ENCODE results near the gene TMEM214. TPM values are rescaled to one million over a fixed set of nuclear protein-coding genes. Genes with fewer than 3 reads are reported as not detected.

TMEM214 gene
- total RNA-seq, 1 donor from 2014 or later = 93.5 TPM

- Histone ChIP-seq H3K27ac (ENCODE audit: low read depth, low read length) (no peak overlapping the region), H3K4me2 (ENCODE audit: low read length) (no peak overlapping the region), H3K4me1 (ENCODE audit: insufficient read depth, low read length) (peaks cover 11% of the 10 kb centered on the region), H3K79me2 (ENCODE audit: insufficient read depth, low read length) (peaks cover 27% of the 10 kb centered on the region), H3K36me3 (ENCODE audit: insufficient read depth, low read length) (no peaks in the 10 kb centered on the region), H3K9ac (ENCODE audit: low read length) (no peak overlapping the region), H3K4me3 (ENCODE audit: insufficient read depth, low read depth, low read length) (no peak overlapping the region), H2AFZ (ENCODE audit: low read depth, low read length) (no peak overlapping the region), H3K9me3 (ENCODE audit: insufficient read depth, low read depth, low read length) (no peaks in the 10 kb centered on the region), H3K27me3 (ENCODE audit: insufficient read depth, low read length) (no peaks in the 10 kb centered on the region), H4K20me1 (ENCODE audit: insufficient read depth, low read length) (peaks cover 75% of the 10 kb centered on the region)
- no peak for TF ChIP-seq CTCF (IDR thresholded peaks at IDR 0.05; ENCODE audit: insufficient read depth, low read depth, low read length)
- TF ChIP-seq EZH2 (IDR thresholded peaks at IDR 0.05; ENCODE audit: insufficient read depth, low read length) = no peak
- no peak overlapping the region for H3K4me3 Mint-ChIP-seq (ENCODE audit: unreplicated experiment)
- no peak for FAIRE-seq
- H3K27ac Mint-ChIP-seq (ENCODE audit: unreplicated experiment) = no peak overlapping the region
- peaks cover 30% of the 10 kb centered on the region for H3K4me1 Mint-ChIP-seq (ENCODE audit: low read depth, unreplicated experiment)
- no peaks in the 10 kb centered on the region for H3K9me3 Mint-ChIP-seq (ENCODE audit: unreplicated experiment)
- peaks cover 25% of the 10 kb centered on the region for H3K36me3 Mint-ChIP-seq (ENCODE audit: low read depth, unreplicated experiment)
- no peaks in the 10 kb centered on the region for H3K27me3 Mint-ChIP-seq (ENCODE audit: low read depth, unreplicated experiment)
- no peak for DNase-seq (ENCODE audit: low read depth)
These were observed 8.0 kb upstream of the TMEM214 start for GRCh38 chr2:27024812-27025211.

GRCh38 chr2:27025281-27025800 is 7.4 kb upstream of the TMEM214 start:
- no peak overlapping the region for H3K27ac ChIP-seq (ENCODE audit: low read depth, low read length)
- H3K4me2 ChIP-seq (ENCODE audit: low read length) = no peak overlapping the region
- H3K4me3 Mint-ChIP-seq (ENCODE audit: unreplicated experiment) = no peak overlapping the region
- no peak for FAIRE-seq
- no peaks in the 10 kb centered on the region for H3K27me3 Mint-ChIP-seq (ENCODE audit: low read depth, unreplicated experiment)
- no peak for DNase-seq (ENCODE audit: low read depth)
- no peaks in the 10 kb centered on the region for H3K9me3 Mint-ChIP-seq (ENCODE audit: unreplicated experiment)
- H3K36me3 ChIP-seq (ENCODE audit: insufficient read depth, low read length) = no peaks in the 10 kb centered on the region
- H4K20me1 ChIP-seq (ENCODE audit: insufficient read depth, low read length) = peaks cover 70% of the 10 kb centered on the region
- H3K9ac ChIP-seq (ENCODE audit: low read length) = no peak overlapping the region
- peaks cover 11% of the 10 kb centered on the region for H3K4me1 ChIP-seq (ENCODE audit: insufficient read depth, low read length)
- H3K27me3 ChIP-seq (ENCODE audit: insufficient read depth, low read length) = no peaks in the 10 kb centered on the region
- H2AFZ ChIP-seq (ENCODE audit: low read depth, low read length) = no peak overlapping the region
- peaks cover 24% of the 10 kb centered on the region for H3K4me1 Mint-ChIP-seq (ENCODE audit: low read depth, unreplicated experiment)
- H3K9me3 ChIP-seq (ENCODE audit: insufficient read depth, low read depth, low read length) = no peaks in the 10 kb centered on the region
- H3K79me2 ChIP-seq (ENCODE audit: insufficient read depth, low read length) = peaks cover 27% of the 10 kb centered on the region
- H3K4me3 ChIP-seq (ENCODE audit: insufficient read depth, low read depth, low read length) = no peak overlapping the region
- H3K27ac Mint-ChIP-seq (ENCODE audit: unreplicated experiment) = peak overlapping the region; percentile 72
- no peak for TF ChIP-seq EZH2 (IDR thresholded peaks at IDR 0.05; ENCODE audit: insufficient read depth, low read length)
- TF ChIP-seq CTCF (IDR thresholded peaks at IDR 0.05; ENCODE audit: insufficient read depth, low read depth, low read length) = no peak
- H3K36me3 Mint-ChIP-seq (ENCODE audit: low read depth, unreplicated experiment) = peaks cover 29% of the 10 kb centered on the region
